Endodermal cell (in vitro differentiated cells): ENCODE measurements around the gene VPS51. TPM values are rescaled to one million over a fixed set of nuclear protein-coding genes. Genes with fewer than 3 reads are reported as not detected.

Experiments used
- DNase-seq: peaks from one replicate; pipeline ENCODE4 v3.0.0-alpha.2; 2017
- H3K27ac ChIP-seq: 2 replicates; pipeline ENCODE4 v1.5.1; 2013; ENCODE audit warnings: mild to moderate bottlenecking, low read depth, low read length, moderate library complexity
- H3K27me3 ChIP-seq: 2 replicates; pipeline ENCODE4 v1.6.1; 2013; ENCODE audit warnings: mild to moderate bottlenecking, low read length, moderate library complexity; ENCODE audit not compliant: insufficient read depth, control insufficient read depth, poor library complexity, severe bottlenecking
- H3K36me3 ChIP-seq: 2 replicates; pipeline ENCODE4 v1.7.0; 2013; ENCODE audit warnings: mild to moderate bottlenecking, low read length, moderate library complexity; ENCODE audit not compliant: control insufficient read depth, insufficient read depth
- H3K4me1 ChIP-seq: one replicate; pipeline ENCODE4 v1.7.0; 2013; ENCODE audit warnings: low read length; ENCODE audit not compliant: control insufficient read depth, insufficient read depth
- H3K4me3 ChIP-seq: 2 replicates; pipeline ENCODE4 v1.5.1; 2013; ENCODE audit warnings: mild to moderate bottlenecking, low read length, moderate library complexity
- H3K9ac ChIP-seq: 2 replicates; pipeline ENCODE4 v1.6.1; 2013; ENCODE audit warnings: mild to moderate bottlenecking, low read length, moderate library complexity; ENCODE audit not compliant: poor library complexity, severe bottlenecking; ENCODE audit errors: extremely low read depth
- H3K9me3 ChIP-seq: 2 replicates; pipeline ENCODE4 v1.6.1; 2013; ENCODE audit warnings: mild to moderate bottlenecking, low read length, moderate library complexity; ENCODE audit not compliant: control insufficient read depth
- H3K27ac Mint-ChIP-seq: 2 replicates; pipeline ENCODE4 v1.8.0; 2020; ENCODE audit warnings: mixed read lengths
- H3K27me3 Mint-ChIP-seq: 2 replicates; pipeline ENCODE4 v1.8.0; 2021; ENCODE audit warnings: mild to moderate bottlenecking, mixed read lengths; ENCODE audit not compliant: insufficient read depth
- H3K36me3 Mint-ChIP-seq: 2 replicates; pipeline ENCODE4 v1.8.0; 2020; ENCODE audit warnings: low read depth, mixed read lengths
- H3K4me1 Mint-ChIP-seq: 2 replicates; pipeline ENCODE4 v1.8.0; 2020; ENCODE audit warnings: mixed read lengths
- H3K4me3 Mint-ChIP-seq: 2 replicates; pipeline ENCODE4 v1.8.0; 2020; ENCODE audit warnings: mild to moderate bottlenecking, moderate library complexity, mixed read lengths
- H3K9me3 Mint-ChIP-seq: 2 replicates; pipeline ENCODE4 v1.8.0; 2020; ENCODE audit warnings: mild to moderate bottlenecking, mixed read lengths
- WGBS, 2 experiments: methylation state at CpG; one replicate each; pipeline versions ENCODE4 v1.1.5 to v1.1.7; 2013; ENCODE audit warnings: missing lambda C conversion rate in 2 of 2, mixed read lengths in 1 of 2; ENCODE audit not compliant: insufficient coverage in 1 of 2, insufficient read length in 1 of 2; 5-methylcytosine and 5-hydroxymethylcytosine counted together
- long read RNA-seq, 4 experiments: library from polyadenylated mRNA in 2 of 4; library from RNA in 1 of 4; library from capped mRNA in 1 of 4; stranded (forward) in 3 of 4; unstranded in 1 of 4; transcript quantifications; one replicate each; pipeline ENCODE4 v2.0.0, GENCODE V29; 2020 to 2021; ENCODE audit warnings: inconsistent platforms in 1 of 4
- polyA plus RNA-seq, 2 experiments: library from polyadenylated mRNA; stranded (reverse); fragments of 50-300 nt; gene quantifications; one replicate each; pipeline ENCODE4 v1.2.3, GENCODE V29; 2013
- total RNA-seq, 2 donors: library from RNA; stranded (reverse); fragmentation: NEBNext Ultra II Directional in 1 of 2; extraction: Animal tissue kit (Norgen Biotek cat#: 25700) in 1 of 2; gene quantifications; 2 replicates in 1 of 2; 3 replicates in 1 of 2; pipeline ENCODE4 v1.2.1, GENCODE V29; 2021
- TF ChIP-seq, protein P1 (sequence below): fragments of 200-600 bp; sonication (generic); conservative IDR thresholded peaks from 2 replicates; pipeline ENCODE4 v1.5.0; 2021; ENCODE audit warnings: antibody characterized with exemption, mild to moderate bottlenecking

Gene VPS51
- total RNA-seq, result 100 to 1,000 TPM; 107 to 113 TPM
- 67.1 TPM for polyA plus RNA-seq (2013, experiment 1 of 2)
- polyA plus RNA-seq (2013, experiment 2 of 2), result 64.7 TPM
- long read RNA-seq, experiment 1, transcript VPS51-201 (10 exons, 2,714 nt), result major isoform, 19 of 42 reads
- long read RNA-seq, experiment 1, partial matches to known transcripts, result 18 of 42 reads
- long read RNA-seq, experiment 1, other reads (novel, unspliced or antisense), result 4 of 42 reads
- long read RNA-seq, experiment 2, transcript VPS51-201 (10 exons, 2,714 nt), result major isoform, 126 of 192 reads
- long read RNA-seq, experiment 2, partial matches to known transcripts, result 27 of 192 reads
- long read RNA-seq, experiment 2, other reads (novel, unspliced or antisense), result 38 of 192 reads
- long read RNA-seq, experiment 3, transcript VPS51-201 (10 exons, 2,714 nt), result major isoform, 691 of 912 reads
- long read RNA-seq, experiment 3, partial matches to known transcripts, result 34 of 912 reads
- long read RNA-seq, experiment 3, other reads (novel, unspliced or antisense), result 187 of 912 reads
- long read RNA-seq, experiment 4, partial matches to known transcripts, result 1 of 1 reads
- long read RNA-seq, experiment 4, other reads (novel, unspliced or antisense), result 0 of 1 reads

GRCh38 chr11:65095974-65096806 is at the start of gene VPS51:
VPS51 (plus strand) TSS chr11:65096214; CDS start chr11:65096251, 37 bp downstream.
- Histone ChIP-seq H3K9ac (peak within 1 kb of the TSS; percentile 75), H3K36me3 (peaks cover 20% of the 10 kb centered on the region), H3K9me3 (no peaks in the 10 kb centered on the region), H3K27me3 (no peaks in the 10 kb centered on the region), H3K4me3 (peak within 1 kb of the TSS; percentile 86), H3K27ac (peak within 1 kb of the TSS; percentile 72), H3K4me1 (peaks cover 5% of the 10 kb centered on the region)
- H3K4me3 Mint-ChIP-seq, result peak within 1 kb of the TSS; percentile 88
- peak; percentile 95 for DNase-seq
- H3K4me1 Mint-ChIP-seq, result peaks cover 8% of the 10 kb centered on the region
- peaks cover 12% of the 10 kb centered on the region for H3K36me3 Mint-ChIP-seq
- H3K27me3 Mint-ChIP-seq, result no peaks in the 10 kb centered on the region
- no peaks in the 10 kb centered on the region for H3K9me3 Mint-ChIP-seq
- WGBS, 2 experiments, result 1 to 2% methylated on average over 11 to 52 of the region's 52 CpGs
- TF ChIP-seq, protein P1, sequence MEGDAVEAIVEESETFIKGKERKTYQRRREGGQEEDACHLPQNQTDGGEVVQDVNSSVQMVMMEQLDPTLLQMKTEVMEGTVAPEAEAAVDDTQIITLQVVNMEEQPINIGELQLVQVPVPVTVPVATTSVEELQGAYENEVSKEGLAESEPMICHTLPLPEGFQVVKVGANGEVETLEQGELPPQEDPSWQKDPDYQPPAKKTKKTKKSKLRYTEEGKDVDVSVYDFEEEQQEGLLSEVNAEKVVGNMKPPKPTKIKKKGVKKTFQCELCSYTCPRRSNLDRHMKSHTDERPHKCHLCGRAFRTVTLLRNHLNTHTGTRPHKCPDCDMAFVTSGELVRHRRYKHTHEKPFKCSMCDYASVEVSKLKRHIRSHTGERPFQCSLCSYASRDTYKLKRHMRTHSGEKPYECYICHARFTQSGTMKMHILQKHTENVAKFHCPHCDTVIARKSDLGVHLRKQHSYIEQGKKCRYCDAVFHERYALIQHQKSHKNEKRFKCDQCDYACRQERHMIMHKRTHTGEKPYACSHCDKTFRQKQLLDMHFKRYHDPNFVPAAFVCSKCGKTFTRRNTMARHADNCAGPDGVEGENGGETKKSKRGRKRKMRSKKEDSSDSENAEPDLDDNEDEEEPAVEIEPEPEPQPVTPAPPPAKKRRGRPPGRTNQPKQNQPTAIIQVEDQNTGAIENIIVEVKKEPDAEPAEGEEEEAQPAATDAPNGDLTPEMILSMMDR, result no peak
- peak within 1 kb of the TSS; percentile 98 for H3K27ac Mint-ChIP-seq

DNA sequence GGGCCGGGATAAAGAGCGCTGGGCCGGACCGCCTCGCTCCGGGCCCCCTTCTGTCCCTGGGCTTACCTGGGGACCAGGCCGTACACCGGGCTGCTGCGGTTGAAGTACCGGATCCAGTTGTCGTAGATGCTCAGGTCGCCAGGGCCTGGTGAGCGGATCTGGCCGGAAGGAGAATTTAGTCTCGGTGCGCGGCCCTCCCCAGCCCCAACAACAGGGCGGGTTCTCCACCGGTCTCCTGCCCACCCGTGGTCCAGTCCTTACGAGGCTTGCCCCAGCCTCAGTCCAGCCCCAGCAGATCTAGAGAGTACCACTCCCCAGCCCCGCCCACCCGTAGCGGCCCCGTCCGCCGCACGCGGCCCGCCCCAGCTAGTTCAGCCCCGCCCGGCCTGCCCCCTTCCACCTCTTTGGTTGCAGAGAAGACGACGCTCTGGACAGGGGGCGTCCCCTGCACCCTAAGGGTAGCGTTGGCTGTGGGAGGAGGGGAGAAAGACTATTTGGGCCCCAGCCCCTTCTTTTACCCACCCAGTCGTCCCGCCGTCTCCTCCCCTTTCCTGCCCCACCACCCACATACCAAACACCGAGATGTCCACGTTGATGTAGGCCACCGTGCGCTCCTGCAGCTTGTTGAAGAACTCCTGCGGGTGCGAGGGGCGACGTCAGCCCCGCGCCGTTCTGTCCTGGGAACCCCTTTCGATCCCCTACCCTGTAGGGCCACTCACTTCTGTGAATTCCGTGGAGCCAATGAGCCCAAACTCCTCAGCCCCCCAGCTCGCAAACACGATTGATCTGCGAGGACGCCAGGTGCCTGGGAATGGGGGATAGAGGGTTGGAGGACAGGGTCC is 48.2 kb upstream of the VPS51 start:
- 89 to 93% methylated on average over 25 to 56 of the region's 56 CpGs for WGBS, 2 experiments

More for the DNA sequence above, 48.2 kb upstream of the VPS51 start:
- Histone ChIP-seq H3K9me3 (no peaks in the 10 kb centered on the region), H3K4me3 (no peak overlapping the region), H3K36me3 (peaks cover 7% of the 10 kb centered on the region), H3K4me1 (no peaks in the 10 kb centered on the region), H3K27me3 (no peaks in the 10 kb centered on the region), H3K27ac (no peak overlapping the region), H3K9ac (no peak overlapping the region)
- H3K4me3 Mint-ChIP-seq, result peak overlapping the region; percentile 35
- TF ChIP-seq, protein P1, result no peak
- H3K9me3 Mint-ChIP-seq, result no peaks in the 10 kb centered on the region
- H3K27me3 Mint-ChIP-seq, result peaks cover 9% of the 10 kb centered on the region
- H3K4me1 Mint-ChIP-seq, result peaks cover 4% of the 10 kb centered on the region
- H3K36me3 Mint-ChIP-seq, result peaks cover 10% of the 10 kb centered on the region
- no peak for DNase-seq
- no peak overlapping the region for H3K27ac Mint-ChIP-seq
